MM.1S (cell line): ENCODE data around the gene EIF6.

Experiments used
- DNase-seq: peaks from one replicate; pipeline ENCODE4 v3.0.0-alpha.2; 2015
- H2AFZ ChIP-seq: fragments of 300-600 bp; sonication (generic); 2 replicates; pipeline ENCODE4 v1.6.0; 2016; ENCODE audit warnings: antibody characterized with exemption, low read length
- H3F3A ChIP-seq: fragments of 300-600 bp; sonication (generic); 2 replicates; pipeline ENCODE4 v1.6.1; 2016; ENCODE audit warnings: mild to moderate bottlenecking, antibody characterized with exemption, low read length, moderate library complexity, mixed read lengths; ENCODE audit not compliant: insufficient read depth
- H3K27ac ChIP-seq: fragments of 300-600 bp; sonication (generic); 2 replicates; pipeline ENCODE4 v1.5.1; 2016; ENCODE audit warnings: mild to moderate bottlenecking, low read length
- H3K27me3 ChIP-seq: fragments of 300-600 bp; sonication (generic); replicated peaks from 2 replicates; pipeline ENCODE4 v1.6.0; 2016; ENCODE audit warnings: low read length; ENCODE audit not compliant: insufficient read depth
- H3K36me3 ChIP-seq: fragments of 300-600 bp; sonication (generic); replicated peaks from 2 replicates; pipeline ENCODE4 v1.6.1; 2016; ENCODE audit warnings: mild to moderate bottlenecking, low read length, mixed read lengths; ENCODE audit not compliant: insufficient read depth
- H3K4me1 ChIP-seq: fragments of 300-600 bp; sonication (generic); 2 replicates; pipeline ENCODE4 v1.6.1; 2016; ENCODE audit warnings: low read length, mixed read lengths
- H3K4me2 ChIP-seq: fragments of 300-600 bp; sonication (generic); 2 replicates; pipeline ENCODE4 v1.6.0; 2016; ENCODE audit warnings: low read depth, low read length
- H3K4me3 ChIP-seq: fragments of 300-600 bp; sonication (generic); 2 replicates; pipeline ENCODE4 v1.5.1; 2016; ENCODE audit warnings: low read length, mixed read lengths
- H3K79me2 ChIP-seq: fragments of 300-600 bp; sonication (generic); 2 replicates; pipeline ENCODE4 v1.6.1; 2016; ENCODE audit warnings: mixed run types, low read length, mixed read lengths
- H3K9ac ChIP-seq: fragments of 300-600 bp; sonication (generic); 2 replicates; pipeline ENCODE4 v1.6.1; 2016; ENCODE audit warnings: low read length, mixed read lengths
- H3K9me2 ChIP-seq: fragments of 300-600 bp; sonication (generic); replicated peaks from 2 replicates; pipeline ENCODE4 v1.6.1; 2016; ENCODE audit warnings: mild to moderate bottlenecking, low read length, mixed read lengths; ENCODE audit not compliant: insufficient read depth
- H3K9me3 ChIP-seq: fragments of 300-600 bp; sonication (generic); replicated peaks from 2 replicates; pipeline ENCODE4 v1.6.1; 2016; ENCODE audit warnings: mild to moderate bottlenecking, low read length, mixed read lengths; ENCODE audit not compliant: insufficient read depth
- H4K20me1 ChIP-seq: fragments of 300-600 bp; sonication (generic); 2 replicates; pipeline ENCODE4 v1.6.1; 2016; ENCODE audit warnings: mild to moderate bottlenecking, low read length, moderate library complexity, mixed read lengths; ENCODE audit not compliant: insufficient read depth
- CTCF ChIP-seq: fragments of 300-600 bp; sonication (generic); IDR thresholded peaks from 2 replicates; pipeline ENCODE4 v1.5.1; 2016; ENCODE audit warnings: antibody characterized with exemption, low read length, mixed read lengths
- EZH2 ChIP-seq: fragments of 300-600 bp; sonication (generic); optimal IDR thresholded peaks from 2 replicates; pipeline ENCODE3; 2017; ENCODE audit warnings: low read depth, mild to moderate bottlenecking, antibody characterized with exemption, low read length, mixed read lengths
- EZH2phosphoT487 ChIP-seq: fragments of 300-600 bp; sonication (generic); IDR thresholded peaks from 2 replicates; pipeline ENCODE4 v1.6.1; 2018; ENCODE audit warnings: antibody characterized with exemption, low read length

The EIF6 gene

GRCh38 chr20:35293303-35294292 lies 9.0 kb upstream of the EIF6 start:
- no peaks in the 10 kb centered on the region for H3K9me3 ChIP-seq
- no peak for DNase-seq
- H4K20me1 ChIP-seq = no peaks in the 10 kb centered on the region
- peaks cover 55% of the 10 kb centered on the region for H3K27me3 ChIP-seq
- no peaks in the 10 kb centered on the region for H3K4me1 ChIP-seq
- TF ChIP-seq CTCF = no peak
- no peak for TF ChIP-seq EZH2
- TF ChIP-seq EZH2phosphoT487 = no peak
- no peaks in the 10 kb centered on the region for H3F3A ChIP-seq
- H3K36me3 ChIP-seq = no peaks in the 10 kb centered on the region
- H3K9ac ChIP-seq = no peak overlapping the region
- no peak overlapping the region for H3K4me3 ChIP-seq
- H2AFZ ChIP-seq = no peak overlapping the region
- no peaks in the 10 kb centered on the region for H3K79me2 ChIP-seq
- no peak overlapping the region for H3K27ac ChIP-seq
- no peak overlapping the region for H3K4me2 ChIP-seq
- no peaks in the 10 kb centered on the region for H3K9me2 ChIP-seq

- no peaks in the 10 kb centered on the region for H3K9me3 ChIP-seq
- no peaks in the 10 kb centered on the region for H3F3A ChIP-seq
- H3K27ac ChIP-seq = no peak overlapping the region
- TF ChIP-seq EZH2phosphoT487 = no peak
- no peak for TF ChIP-seq CTCF
- no peak for TF ChIP-seq EZH2
- H3K9ac ChIP-seq = no peak overlapping the region
- H3K9me2 ChIP-seq = no peaks in the 10 kb centered on the region
- no peak overlapping the region for H2AFZ ChIP-seq
- H3K4me3 ChIP-seq = no peak overlapping the region
- no peaks in the 10 kb centered on the region for H4K20me1 ChIP-seq
- H3K36me3 ChIP-seq = no peaks in the 10 kb centered on the region
- no peaks in the 10 kb centered on the region for H3K79me2 ChIP-seq
- no peak overlapping the region for H3K4me2 ChIP-seq
- no peaks in the 10 kb centered on the region for H3K4me1 ChIP-seq
- no peak for DNase-seq
- peaks cover 62% of the 10 kb centered on the region for H3K27me3 ChIP-seq
These were observed 8.1 kb upstream of the EIF6 start for GRCh38 chr20:35292504-35293285.

- Histone ChIP-seq H3F3A (no peaks in the 10 kb centered on the region), H3K4me3 (no peak within 1 kb of the TSS), H3K9ac (no peak within 1 kb of the TSS), H3K79me2 (no peaks in the 10 kb centered on the region), H3K9me2 (no peaks in the 10 kb centered on the region), H3K4me1 (no peaks in the 10 kb centered on the region), H3K4me2 (no peak within 1 kb of the TSS), H3K9me3 (no peaks in the 10 kb centered on the region), H3K27me3 (peaks cover 63% of the 10 kb centered on the region), H2AFZ (no peak within 1 kb of the TSS), H4K20me1 (no peaks in the 10 kb centered on the region), H3K36me3 (no peaks in the 10 kb centered on the region), H3K27ac (no peak within 1 kb of the TSS)
- TF ChIP-seq EZH2 (no peak), CTCF (no peak), EZH2phosphoT487 (no peak)
- no peak for DNase-seq
These were observed 7.3 kb upstream of the EIF6 start, which contains the start of gene FAM83C for GRCh38 chr20:35291654-35292503. FAM83C (minus strand) TSS chr20:35292425; CDS start chr20:35292304, 121 bp downstream.
